ENCODE data around the gene BGLAP.

Gene BGLAP

DNA sequence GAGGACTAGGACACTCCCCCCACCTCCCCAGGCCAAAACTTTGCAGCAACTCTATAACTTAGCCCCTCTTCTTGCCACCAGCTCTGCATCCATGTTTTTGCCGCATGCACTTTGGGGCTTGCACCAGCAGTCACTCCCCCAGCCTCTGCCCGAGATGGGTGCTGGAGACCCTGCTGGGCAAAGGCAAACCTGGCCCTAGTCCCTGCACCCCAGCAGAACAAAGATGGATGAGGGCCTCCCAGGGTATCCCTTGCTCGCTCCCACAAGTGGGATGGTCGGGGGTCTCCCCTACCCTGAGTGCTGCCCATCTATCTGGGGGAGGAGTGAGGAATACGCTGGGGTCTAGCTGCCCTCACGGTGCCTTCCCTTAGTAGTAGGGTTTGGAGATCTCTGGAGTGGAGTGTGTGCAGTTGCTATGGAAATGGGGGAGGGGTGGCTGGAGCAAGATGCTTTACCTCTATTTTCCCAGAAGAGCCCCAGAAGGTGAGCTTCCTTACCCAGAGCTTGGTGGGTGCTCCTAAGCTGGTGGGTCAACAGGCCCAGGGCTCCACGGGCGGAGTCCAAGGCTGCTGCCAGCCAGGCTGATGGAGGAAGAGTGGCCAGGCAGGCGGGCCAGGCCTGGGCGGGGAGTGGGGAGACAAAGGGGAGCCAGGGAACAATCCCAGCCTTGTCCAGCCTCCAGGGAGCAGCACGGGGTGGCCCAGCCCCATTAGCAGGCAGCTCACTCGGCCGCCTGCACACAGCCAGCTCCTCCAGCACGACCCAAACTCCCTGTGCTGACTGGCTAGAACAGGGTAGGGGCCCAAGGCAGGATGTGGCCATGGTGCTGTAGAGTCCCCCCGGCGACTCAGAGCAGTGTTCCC lies 5.7 kb downstream of the BGLAP start, which contains the start of gene PAQR6:
PAQR6 (minus strand) TSS at position 597 of the 863 bp plus-strand sequence. CDS start 1,325 bp downstream, outside the sequence.
- Histone ChIP-seq H4K20me1 (ENCODE audit: insufficient read depth) (no peaks in the 10 kb centered on the region), H2AFZ (ENCODE audit: low read depth) (no peak within 1 kb of the TSS), H3K27ac (no peak within 1 kb of the TSS), H3K9ac (no peak within 1 kb of the TSS), H3K4me2 (no peak within 1 kb of the TSS), H3K4me3 (IDR thresholded peaks at IDR 0.05; ENCODE audit: insufficient read depth, low read depth, low read length) (no peak within 1 kb of the TSS), H3K27me3 (ENCODE audit: insufficient read depth, low read depth) (no peaks in the 10 kb centered on the region), H3K79me2 (ENCODE audit: insufficient read depth, low read depth) (no peaks in the 10 kb centered on the region), H3K4me1 (ENCODE audit: low read depth, poor library complexity, severe bottlenecking) (peaks cover 11% of the 10 kb centered on the region), H3K36me3 (ENCODE audit: insufficient read depth) (peaks cover 14% of the 10 kb centered on the region; the same call in 1 of the 2 replicates)
- TF ChIP-seq CTCF (conservative IDR thresholded peaks at IDR 0.05; ENCODE audit: low read depth, low read length), result no peak

DNA sequence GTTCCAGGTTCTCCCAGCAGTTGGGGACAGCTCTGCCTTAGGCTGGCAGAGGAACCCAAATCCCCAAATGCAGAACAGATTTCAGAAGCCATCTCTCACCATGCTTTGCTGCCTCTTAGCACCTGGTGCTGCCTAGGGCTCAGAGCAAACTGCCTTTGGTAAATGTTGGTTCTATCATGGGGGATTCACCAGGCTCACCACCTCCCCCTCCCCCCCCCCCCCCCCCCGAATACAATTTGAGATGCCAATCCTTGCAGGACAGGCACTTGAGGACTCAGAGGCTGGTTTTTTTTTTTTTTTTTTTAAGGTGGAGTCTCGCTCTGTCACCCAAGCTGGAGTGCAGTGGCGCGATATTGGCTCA lies 6.3 kb downstream of the BGLAP start:
- Histone ChIP-seq H3K9ac (no peak overlapping the region), H2AFZ (ENCODE audit: low read depth) (no peak overlapping the region), H3K36me3 (ENCODE audit: insufficient read depth) (peaks cover 18% of the 10 kb centered on the region; the same call in 1 of the 2 replicates), H3K79me2 (ENCODE audit: insufficient read depth, low read depth) (no peaks in the 10 kb centered on the region), H3K4me1 (ENCODE audit: low read depth, poor library complexity, severe bottlenecking) (peaks cover 17% of the 10 kb centered on the region), H4K20me1 (ENCODE audit: insufficient read depth) (no peaks in the 10 kb centered on the region), H3K4me2 (no peak overlapping the region), H3K4me3 (IDR thresholded peaks at IDR 0.05; ENCODE audit: insufficient read depth, low read depth, low read length) (no peak overlapping the region), H3K27ac (no peak overlapping the region), H3K27me3 (ENCODE audit: insufficient read depth, low read depth) (no peaks in the 10 kb centered on the region)
- no peak for TF ChIP-seq CTCF (conservative IDR thresholded peaks at IDR 0.05; ENCODE audit: low read depth, low read length)

GRCh38 chr1:156249593-156249992 lies 7.6 kb downstream of the BGLAP start:
- no peaks in the 10 kb centered on the region for H4K20me1 ChIP-seq (ENCODE audit: insufficient read depth)
- no peaks in the 10 kb centered on the region for H3K27me3 ChIP-seq (ENCODE audit: insufficient read depth, low read depth)
- H3K4me2 ChIP-seq, result no peak overlapping the region
- H3K27ac ChIP-seq, result no peak overlapping the region
- no peak overlapping the region for H2AFZ ChIP-seq (ENCODE audit: low read depth)
- no peaks in the 10 kb centered on the region for H3K79me2 ChIP-seq (ENCODE audit: insufficient read depth, low read depth)
- H3K4me1 ChIP-seq (ENCODE audit: low read depth, poor library complexity, severe bottlenecking), result peaks cover 19% of the 10 kb centered on the region
- H3K9ac ChIP-seq, result no peak overlapping the region
- peaks cover 18% of the 10 kb centered on the region; the same call in 1 of the 2 replicates for H3K36me3 ChIP-seq (ENCODE audit: insufficient read depth)
- no peak overlapping the region for H3K4me3 ChIP-seq (IDR thresholded peaks at IDR 0.05; ENCODE audit: insufficient read depth, low read depth, low read length)
- no peak for TF ChIP-seq CTCF (conservative IDR thresholded peaks at IDR 0.05; ENCODE audit: low read depth, low read length)

DNA sequence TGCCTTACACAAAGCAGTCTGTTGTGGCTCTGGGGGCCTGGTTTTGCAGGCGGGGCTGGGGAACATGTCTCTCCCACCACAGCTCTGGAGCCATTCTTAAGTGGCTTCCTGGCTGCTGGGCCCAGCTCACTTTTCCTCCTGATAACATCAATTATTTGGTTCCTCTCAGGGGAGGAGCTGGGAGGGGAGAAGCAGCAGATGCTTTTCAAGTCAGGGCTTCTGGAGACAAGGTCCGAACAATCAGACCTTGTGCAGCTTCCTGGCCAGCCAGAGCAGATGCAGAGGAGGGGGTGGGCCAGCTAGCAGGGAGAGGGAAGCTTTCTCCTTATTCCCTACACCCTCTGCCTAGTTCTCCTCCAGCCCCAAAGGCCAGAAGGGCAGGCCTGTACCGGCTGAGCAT lies 9.5 kb downstream of the BGLAP start:
- no peak for TF ChIP-seq CTCF (conservative IDR thresholded peaks at IDR 0.05; ENCODE audit: low read depth, low read length)
- Histone ChIP-seq H3K36me3 (ENCODE audit: insufficient read depth) (peaks cover 27% of the 10 kb centered on the region; the same call in 1 of the 2 replicates), H3K9ac (no peak overlapping the region), H3K27ac (no peak overlapping the region), H3K79me2 (ENCODE audit: insufficient read depth, low read depth) (no peaks in the 10 kb centered on the region), H3K4me2 (no peak overlapping the region), H3K4me1 (ENCODE audit: low read depth, poor library complexity, severe bottlenecking) (peaks cover 19% of the 10 kb centered on the region), H3K4me3 (IDR thresholded peaks at IDR 0.05; ENCODE audit: insufficient read depth, low read depth, low read length) (no peak overlapping the region), H2AFZ (ENCODE audit: low read depth) (no peak overlapping the region), H3K27me3 (ENCODE audit: insufficient read depth, low read depth) (no peaks in the 10 kb centered on the region), H4K20me1 (ENCODE audit: insufficient read depth) (no peaks in the 10 kb centered on the region)
